ENCODE data around the gene MICAL2. TPM values are rescaled to one million over a fixed set of nuclear protein-coding genes. Genes with fewer than 3 reads are reported as not detected.

MICAL2 gene
- total RNA-seq, 1 experiment from 2014 or later = 62.9 TPM

- no peaks in the 10 kb centered on the region for H3K27me3 ChIP-seq (ENCODE audit: low read length)
- no peak for ATAC-seq
- BruUV-seq (replicated peaks) = no TSS peak
- H3K9me3 ChIP-seq (ENCODE audit: low read length) = no peaks in the 10 kb centered on the region
- 0 out of 2 replicates have a peak overlapping the region, but pooled peaks have one; percentile 10 for H3K27ac ChIP-seq (ENCODE audit: low read length)
- TF ChIP-seq EZH2 (IDR thresholded peaks at IDR 0.05; ENCODE audit: low read length, unreplicated experiment) (no peak), CTCF (conservative IDR thresholded peaks at IDR 0.05; ENCODE audit: low read depth, low read length) (peak; percentile 41; the same call in 1 of the 2 replicates)
- H4K20me1 ChIP-seq (ENCODE audit: low read length) = no peaks in the 10 kb centered on the region
- no peak overlapping the region for H3K4me2 ChIP-seq (ENCODE audit: low read length)
- peaks cover 10% of the 10 kb centered on the region for H3K79me2 ChIP-seq (ENCODE audit: low read length)
- no peaks in the 10 kb centered on the region for H3K36me3 ChIP-seq (ENCODE audit: low read depth, low read length)
- POLR2A ChIA-PET (ENCODE audit: unreplicated experiment) = no interaction called here
- H3F3A ChIP-seq (ENCODE audit: low read length, unreplicated experiment) = peaks cover 16% of the 10 kb centered on the region
- H3K4me3 ChIP-seq (ENCODE audit: low read length) = no peak overlapping the region
- H3K9ac ChIP-seq (ENCODE audit: low read length) = no peak overlapping the region
- no peaks in the 10 kb centered on the region for H3K9me2 ChIP-seq (replicated peaks; ENCODE audit: low read length)
- H3K4me1 ChIP-seq (ENCODE audit: insufficient read depth, low read length) = peaks cover 48% of the 10 kb centered on the region
- DNase-seq = no peak
- intact Hi-C loops (cut with micrococcal nuclease) = no loop called here
- H2AFZ ChIP-seq (ENCODE audit: low read length) = no peak overlapping the region
- CTCF ChIA-PET = no interaction called here
Observed at GRCh38 chr11:12083380-12083779, 27.0 kb upstream of the MICAL2 start.

GRCh38 chr11:12084256-12084655 is 26.1 kb upstream of the MICAL2 start:
- ATAC-seq (no peak), DNase-seq (no peak)
- no peaks in the 10 kb centered on the region for H4K20me1 ChIP-seq (ENCODE audit: low read length)
- H3K9ac ChIP-seq (ENCODE audit: low read length) = no peak overlapping the region
- H3K36me3 ChIP-seq (ENCODE audit: low read depth, low read length) = no peaks in the 10 kb centered on the region
- ChIA-PET CTCF (no interaction called here), POLR2A (ENCODE audit: unreplicated experiment) (no interaction called here)
- no peak overlapping the region for H3K4me2 ChIP-seq (ENCODE audit: low read length)
- no TSS peak for BruUV-seq (replicated peaks)
- no peaks in the 10 kb centered on the region for H3K9me3 ChIP-seq (ENCODE audit: low read length)
- no peak for TF ChIP-seq CTCF (conservative IDR thresholded peaks at IDR 0.05; ENCODE audit: low read depth, low read length)
- no peak for TF ChIP-seq EZH2phosphoT487 (IDR thresholded peaks at IDR 0.05; ENCODE audit: borderline replicate concordance, low read length)
- TF ChIP-seq EZH2 (IDR thresholded peaks at IDR 0.05; ENCODE audit: low read length, unreplicated experiment) = no peak
- H3K4me1 ChIP-seq (ENCODE audit: insufficient read depth, low read length) = peaks cover 54% of the 10 kb centered on the region
- no peak overlapping the region for H3K4me3 ChIP-seq (ENCODE audit: low read length)
- intact Hi-C loops (cut with micrococcal nuclease) = no loop called here
- no peak overlapping the region for H3K27ac ChIP-seq (ENCODE audit: low read length)
- peaks cover 19% of the 10 kb centered on the region for H3F3A ChIP-seq (ENCODE audit: low read length, unreplicated experiment)
- H3K9me2 ChIP-seq (replicated peaks; ENCODE audit: low read length) = no peaks in the 10 kb centered on the region
- peaks cover 18% of the 10 kb centered on the region for H3K79me2 ChIP-seq (ENCODE audit: low read length)
- no peak overlapping the region for H2AFZ ChIP-seq (ENCODE audit: low read length)
- no peaks in the 10 kb centered on the region for H3K27me3 ChIP-seq (ENCODE audit: low read length)

GRCh38 chr11:12085371-12086251 is 24.8 kb upstream of the MICAL2 start:
- Histone ChIP-seq H3K4me2 (ENCODE audit: low read length) (peak overlapping the region; percentile 83), H3K9me3 (ENCODE audit: low read length) (no peaks in the 10 kb centered on the region), H3K4me1 (ENCODE audit: insufficient read depth, low read length) (peaks cover 57% of the 10 kb centered on the region), H2AFZ (ENCODE audit: low read length) (no peak overlapping the region), H3K9ac (ENCODE audit: low read length) (peak overlapping the region; percentile 89), H3K27ac (ENCODE audit: low read length) (peak overlapping the region; percentile 99), H3F3A (ENCODE audit: low read length, unreplicated experiment) (peaks cover 23% of the 10 kb centered on the region), H4K20me1 (ENCODE audit: low read length) (no peaks in the 10 kb centered on the region), H3K4me3 (ENCODE audit: low read length) (no peak overlapping the region; the same call in 1 of the 2 replicates), H3K79me2 (ENCODE audit: low read length) (peaks cover 18% of the 10 kb centered on the region), H3K36me3 (ENCODE audit: low read depth, low read length) (no peaks in the 10 kb centered on the region), H3K27me3 (ENCODE audit: low read length) (no peaks in the 10 kb centered on the region), H3K9me2 (replicated peaks; ENCODE audit: low read length) (no peaks in the 10 kb centered on the region)
- ChIA-PET POLR2A (ENCODE audit: unreplicated experiment) (interaction anchor here (0.6 to 2.0 kb wide), 5 partner anchors 19 to 1930 kb away, joined by 3 to 13 read pairs (median 4); no protein-coding TSS in a partner anchor), CTCF (interaction anchor here (0.8 kb wide), 1 partner anchor 30 kb away, joined by 3 read pairs; no protein-coding TSS in a partner anchor)
- peak; percentile 4 for ATAC-seq
- DNase-seq = no peak
- intact Hi-C loops (cut with micrococcal nuclease) = loop anchor here (1.0 to 5.0 kb wide), 3 partner anchors 19 to 77 kb away; partner anchors contain the start of gene MICAL2
- TF ChIP-seq CTCF (conservative IDR thresholded peaks at IDR 0.05; ENCODE audit: low read depth, low read length) (no peak), EZH2phosphoT487 (IDR thresholded peaks at IDR 0.05; ENCODE audit: borderline replicate concordance, low read length) (no peak), EZH2 (IDR thresholded peaks at IDR 0.05; ENCODE audit: low read length, unreplicated experiment) (no peak)
- TSS peak; percentile 71 for BruUV-seq (replicated peaks)

All from PC-3 (cell line).